HCT116 (cell line): ENCODE results near the gene BAIAP2L2.
"Not testable (repeated sequence)": the region's sequence is repeated elsewhere in the genome, so short reads cannot be mapped to it uniquely, and the experiment has no call there.

Experiments
- CTCF ChIP-seq, 3 experiments: fragments of 200-600 bp in 1 of 3; sonication (generic) in 1 of 3; IDR thresholded peaks in 2 of 3; conservative IDR thresholded peaks in 1 of 3; 2 replicates each; pipeline ENCODE4 v1.5.1; 2012 to 2017; ENCODE audit warnings: low read depth in 2 of 3, low read length in 2 of 3, antibody characterized with exemption in 1 of 3, borderline replicate concordance in 1 of 3, control low read depth in 1 of 3, mild to moderate bottlenecking in 1 of 3, mixed read lengths in 1 of 3, mixed run types in 1 of 3, moderate library complexity in 1 of 3; ENCODE audit not compliant: insufficient read depth in 1 of 3
- REST ChIP-seq: IDR thresholded peaks from 2 replicates; pipeline ENCODE4 v1.6.1; 2012; ENCODE audit warnings: low read depth
- SP1 ChIP-seq: IDR thresholded peaks from 2 replicates; pipeline ENCODE4 v1.6.1; 2012; ENCODE audit warnings: low read depth
- ZFX ChIP-seq: fragments of 450-650 bp; IDR thresholded peaks from 2 replicates; pipeline ENCODE4 v1.6.1; 2017

- not testable (repeated sequence) for TF ChIP-seq SP1; ZFX; CTCF (IDR thresholded peaks at IDR 0.05 in 2 of 3, conservative IDR thresholded peaks at IDR 0.05 in 1 of 3; ENCODE audit: borderline replicate concordance in 1 of 3, insufficient read depth in 1 of 3, low read depth in 2 of 3, low read length in 2 of 3); REST
These were observed 35.7 kb upstream of the BAIAP2L2 start for GRCh38 chr22:38146166-38146565.
